Adrenal gland (tissue), 5 donors: ENCODE measurements around the gene CXorf66.

Source experiments
- POLR2A ChIP-seq, 2 donors: fragments of 450-650 bp; IDR thresholded peaks; one replicate each; pipeline ENCODE4 v1.6.1; 2017; ENCODE audit warnings: antibody characterized with exemption in 2 of 2, mild to moderate bottlenecking in 2 of 2, moderate library complexity in 1 of 2
- TF ChIP-seq, protein P1 (sequence below), 6 experiments: fragments of 450-650 bp in 4 of 6; fragments of 200-600 bp in 2 of 6; sonication (generic) in 1 of 6; IDR thresholded peaks; 1 replicate in 5 of 6; 2 replicates in 1 of 6; pipeline versions ENCODE4 v1.5.1 to v1.8.0; 2016 to 2021; ENCODE audit warnings: antibody characterized with exemption in 6 of 6, mild to moderate bottlenecking in 2 of 6, moderate library complexity in 1 of 6
- donor health status: DM: no; HTN: no; CAD: no.

DNA sequence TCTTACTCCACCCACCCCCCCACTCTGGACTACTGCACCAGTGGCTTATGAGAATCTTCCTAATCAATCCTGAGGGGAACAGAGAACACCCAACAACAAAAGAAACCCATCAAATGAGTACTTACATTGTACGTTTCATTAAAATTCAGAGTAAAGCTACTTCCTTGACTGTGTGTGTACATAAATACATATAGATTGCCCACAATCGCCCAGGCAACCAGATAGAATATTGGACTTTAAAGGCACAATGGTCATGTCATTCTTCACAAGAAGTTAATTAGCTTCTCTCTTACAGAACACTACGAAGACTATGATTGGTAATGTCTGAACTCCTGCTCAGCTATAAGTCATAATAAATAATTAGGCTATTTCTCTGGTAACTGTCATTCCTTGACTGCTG, 20.2 kb downstream of the CXorf66 start:
- TF ChIP-seq, protein P1, sequence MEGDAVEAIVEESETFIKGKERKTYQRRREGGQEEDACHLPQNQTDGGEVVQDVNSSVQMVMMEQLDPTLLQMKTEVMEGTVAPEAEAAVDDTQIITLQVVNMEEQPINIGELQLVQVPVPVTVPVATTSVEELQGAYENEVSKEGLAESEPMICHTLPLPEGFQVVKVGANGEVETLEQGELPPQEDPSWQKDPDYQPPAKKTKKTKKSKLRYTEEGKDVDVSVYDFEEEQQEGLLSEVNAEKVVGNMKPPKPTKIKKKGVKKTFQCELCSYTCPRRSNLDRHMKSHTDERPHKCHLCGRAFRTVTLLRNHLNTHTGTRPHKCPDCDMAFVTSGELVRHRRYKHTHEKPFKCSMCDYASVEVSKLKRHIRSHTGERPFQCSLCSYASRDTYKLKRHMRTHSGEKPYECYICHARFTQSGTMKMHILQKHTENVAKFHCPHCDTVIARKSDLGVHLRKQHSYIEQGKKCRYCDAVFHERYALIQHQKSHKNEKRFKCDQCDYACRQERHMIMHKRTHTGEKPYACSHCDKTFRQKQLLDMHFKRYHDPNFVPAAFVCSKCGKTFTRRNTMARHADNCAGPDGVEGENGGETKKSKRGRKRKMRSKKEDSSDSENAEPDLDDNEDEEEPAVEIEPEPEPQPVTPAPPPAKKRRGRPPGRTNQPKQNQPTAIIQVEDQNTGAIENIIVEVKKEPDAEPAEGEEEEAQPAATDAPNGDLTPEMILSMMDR (IDR thresholded peaks at IDR 0.05): no peak
- no peak for TF ChIP-seq POLR2A (IDR thresholded peaks at IDR 0.05)
